Liver (tissue), 9 donors: ENCODE results near the gene SCPEP1. TPM values are rescaled to one million over a fixed set of nuclear protein-coding genes. Genes with fewer than 3 reads are reported as not detected.

ENCODE experiments used
- DNase-seq: peaks from one replicate; pipeline ENCODE4 v3.0.0-alpha.2; 2017; ENCODE audit warnings: low spot score
- H3K27ac ChIP-seq, 2 donors: one replicate each; pipeline ENCODE4 v1.7.0; 2013; ENCODE audit warnings: inconsistent platforms in 2 of 2, low read length in 2 of 2, control low read depth in 1 of 2, low read depth in 1 of 2, mild to moderate bottlenecking in 1 of 2
- H3K27me3 ChIP-seq, 4 donors: one replicate each; pipeline versions ENCODE4 v1.6.1 to v1.7.0; 2013; ENCODE audit warnings: low read length in 3 of 4, inconsistent platforms in 1 of 4, mild to moderate bottlenecking in 1 of 4, moderate library complexity in 1 of 4; ENCODE audit not compliant: control insufficient read depth in 4 of 4, insufficient read depth in 4 of 4
- H3K36me3 ChIP-seq, 4 donors: one replicate each; pipeline versions ENCODE4 v1.6.1 to v1.7.0; 2013; ENCODE audit warnings: low read length in 3 of 4, mild to moderate bottlenecking in 3 of 4, low read depth in 1 of 4, moderate library complexity in 1 of 4; ENCODE audit not compliant: control insufficient read depth in 4 of 4, insufficient read depth in 3 of 4
- H3K4me1 ChIP-seq, 4 donors: one replicate each; pipeline versions ENCODE4 v1.6.1 to v1.7.0; 2013; ENCODE audit warnings: low read length in 3 of 4, mild to moderate bottlenecking in 3 of 4, moderate library complexity in 1 of 4; ENCODE audit not compliant: control insufficient read depth in 4 of 4, insufficient read depth in 4 of 4
- H3K4me3 ChIP-seq, 3 donors: one replicate each; pipeline versions ENCODE4 v1.6.1 to v1.7.0; 2013; ENCODE audit warnings: low read length in 3 of 3, control low read depth in 1 of 3, low read depth in 1 of 3, mild to moderate bottlenecking in 1 of 3
- H3K9ac ChIP-seq, 2 donors: one replicate each; pipeline ENCODE4 v1.7.0; 2013; ENCODE audit warnings: low read length in 2 of 2, mild to moderate bottlenecking in 2 of 2, moderate library complexity in 2 of 2, control low read depth in 1 of 2, low read depth in 1 of 2
- H3K9me3 ChIP-seq, 4 donors: one replicate each; pipeline versions ENCODE4 v1.6.1 to v1.7.0; 2013; ENCODE audit warnings: low read length in 3 of 4; ENCODE audit not compliant: control insufficient read depth in 4 of 4
- EGR1 ChIP-seq, 2 donors: IDR thresholded peaks; 2 replicates each; pipeline ENCODE4 v1.6.1; 2016 to 2018; ENCODE audit warnings: antibody characterized with exemption in 2 of 2, low read depth in 2 of 2
- GABPA ChIP-seq, 2 donors: IDR thresholded peaks in 1 of 2; conservative IDR thresholded peaks in 1 of 2; 2 replicates each; pipeline ENCODE4 v1.6.1; 2016; ENCODE audit warnings: antibody characterized with exemption in 2 of 2, mild to moderate bottlenecking in 1 of 2, moderate library complexity in 1 of 2
- HNF4G ChIP-seq: IDR thresholded peaks from 2 replicates; pipeline ENCODE4 v1.6.1; 2016; ENCODE audit warnings: antibody characterized with exemption
- NR2F2 ChIP-seq: IDR thresholded peaks from 2 replicates; pipeline ENCODE4 v1.6.1; 2016; ENCODE audit warnings: antibody characterized with exemption
- RAD21 ChIP-seq, 2 donors: IDR thresholded peaks; 2 replicates each; pipeline ENCODE4 v1.6.1; 2016; ENCODE audit warnings: antibody characterized with exemption in 2 of 2, mild to moderate bottlenecking in 2 of 2
- RXRA ChIP-seq, 2 donors: IDR thresholded peaks; 2 replicates each; pipeline ENCODE4 v1.6.1; 2017 to 2018; ENCODE audit warnings: antibody characterized with exemption in 2 of 2, mild to moderate bottlenecking in 1 of 2
- SP1 ChIP-seq: IDR thresholded peaks from 2 replicates; pipeline ENCODE4 v1.6.1; 2018; ENCODE audit warnings: antibody characterized with exemption, mild to moderate bottlenecking
- TAF1 ChIP-seq: conservative IDR thresholded peaks from 2 replicates; pipeline ENCODE4 v1.6.1; 2016; ENCODE audit warnings: antibody characterized with exemption, mild to moderate bottlenecking
- YY1 ChIP-seq: IDR thresholded peaks from 2 replicates; pipeline ENCODE4 v1.6.1; 2016; ENCODE audit warnings: antibody characterized with exemption, mild to moderate bottlenecking
- WGBS: extraction: QIAGEN DNeasy Blood & Tissue Kit; methylation state at CpG from one replicate; pipeline ENCODE4 v1.1.7; 2013; 5-methylcytosine and 5-hydroxymethylcytosine counted together
- polyA plus RNA-seq, 2 donors: library from polyadenylated mRNA; stranded (reverse) in 1 of 2; unstranded in 1 of 2; fragments of 200-250 nt in 1 of 2; fragments of >200 nt in 1 of 2; fragmentation: Nextera tagmentation in 1 of 2; extraction: Ambion mirVana in 1 of 2; gene quantifications; one replicate each; pipeline versions ENCODE4 v1.2.1 to v1.2.3, GENCODE V29; 2013 to 2015
- total RNA-seq, 2 donors: library from RNA; depleted of rRNA; stranded (reverse); fragments of >200 nt; gene quantifications; one replicate each; pipeline ENCODE4 v1.2.3, GENCODE V29; 2014
- TF ChIP-seq, protein P1 (sequence below): fragments of 150-350 bp; IDR thresholded peaks from 2 replicates; pipeline ENCODE4 v1.5.1; 2017; ENCODE audit warnings: improper control_type of control experiment, low read depth, low read length; ENCODE audit not compliant: missing input control
- TF ChIP-seq, protein P2 (sequence below): IDR thresholded peaks from 2 replicates; pipeline ENCODE4 v1.6.1; 2016; ENCODE audit warnings: antibody characterized with exemption, mild to moderate bottlenecking
- TF ChIP-seq, protein P3 (sequence below): IDR thresholded peaks from 2 replicates; pipeline ENCODE4 v1.6.1; 2016; ENCODE audit warnings: antibody characterized with exemption
- TF ChIP-seq, protein P4 (sequence below): IDR thresholded peaks from 2 replicates; pipeline ENCODE4 v1.6.1; 2016; ENCODE audit warnings: antibody characterized with exemption
- donor health status: healthy.
- donor health status: healthy.
- donor health status: healthy.
- donor health status: healthy.
- donor health status: healthy.

SCPEP1 gene, protein sequence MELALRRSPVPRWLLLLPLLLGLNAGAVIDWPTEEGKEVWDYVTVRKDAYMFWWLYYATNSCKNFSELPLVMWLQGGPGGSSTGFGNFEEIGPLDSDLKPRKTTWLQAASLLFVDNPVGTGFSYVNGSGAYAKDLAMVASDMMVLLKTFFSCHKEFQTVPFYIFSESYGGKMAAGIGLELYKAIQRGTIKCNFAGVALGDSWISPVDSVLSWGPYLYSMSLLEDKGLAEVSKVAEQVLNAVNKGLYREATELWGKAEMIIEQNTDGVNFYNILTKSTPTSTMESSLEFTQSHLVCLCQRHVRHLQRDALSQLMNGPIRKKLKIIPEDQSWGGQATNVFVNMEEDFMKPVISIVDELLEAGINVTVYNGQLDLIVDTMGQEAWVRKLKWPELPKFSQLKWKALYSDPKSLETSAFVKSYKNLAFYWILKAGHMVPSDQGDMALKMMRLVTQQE
- total RNA-seq: 10 to 100 TPM; 15.7 to 29.3 TPM
- 10 to 100 TPM; 27.4 to 29.1 TPM for polyA plus RNA-seq

DNA sequence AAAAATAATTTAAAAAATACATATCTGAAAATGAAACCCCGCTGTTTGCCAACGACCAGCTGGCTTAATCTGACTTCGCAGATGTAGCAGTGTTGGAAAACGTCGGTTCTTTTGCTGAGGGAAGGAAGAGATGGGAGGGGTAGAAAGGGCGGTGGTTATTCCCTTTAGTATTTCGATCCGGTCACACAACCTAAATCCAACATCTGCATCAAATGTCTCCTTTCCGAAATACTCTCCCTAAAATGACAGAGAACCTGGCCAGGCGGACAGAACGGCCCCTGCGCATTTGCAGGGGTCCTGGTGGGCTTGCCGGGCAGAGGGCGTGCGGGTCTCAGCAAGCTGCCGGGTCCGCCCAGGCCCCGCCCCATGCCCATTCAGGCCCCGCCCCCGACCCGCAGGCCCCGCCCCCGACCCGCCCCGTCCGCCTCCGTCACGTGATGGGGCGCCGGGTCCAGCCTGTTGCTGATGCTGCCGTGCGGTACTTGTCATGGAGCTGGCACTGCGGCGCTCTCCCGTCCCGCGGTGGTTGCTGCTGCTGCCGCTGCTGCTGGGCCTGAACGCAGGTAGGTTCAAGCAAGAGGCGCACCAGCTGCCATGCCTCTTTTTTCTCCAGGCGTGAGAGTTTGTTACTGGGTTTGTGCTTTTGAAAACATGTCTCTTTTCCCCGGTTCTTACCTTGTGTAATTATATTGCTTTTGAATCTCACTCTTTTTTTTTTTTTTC is at the start of gene SCPEP1:
Gene SCPEP1, plus strand, starts transcription at position 459 of the 723 bp plus-strand sequence. Its CDS starts 29 bp downstream, at position 488.
- Histone ChIP-seq H3K36me3 (no peaks in the 10 kb centered on the region), H3K27ac (peak within 1 kb of the TSS; percentile 49 to 59), H3K4me3 (peak within 1 kb of the TSS; percentile 69 to 85 (median 77)), H3K9me3 (no peaks in the 10 kb centered on the region), H3K9ac (peak within 1 kb of the TSS; percentile 1 to 60), H3K4me1 (peaks cover 0 to 16% (median 11%) of the 10 kb centered on the region in 4 donors), H3K27me3 (no peaks in the 10 kb centered on the region)
- TF ChIP-seq, protein P1, sequence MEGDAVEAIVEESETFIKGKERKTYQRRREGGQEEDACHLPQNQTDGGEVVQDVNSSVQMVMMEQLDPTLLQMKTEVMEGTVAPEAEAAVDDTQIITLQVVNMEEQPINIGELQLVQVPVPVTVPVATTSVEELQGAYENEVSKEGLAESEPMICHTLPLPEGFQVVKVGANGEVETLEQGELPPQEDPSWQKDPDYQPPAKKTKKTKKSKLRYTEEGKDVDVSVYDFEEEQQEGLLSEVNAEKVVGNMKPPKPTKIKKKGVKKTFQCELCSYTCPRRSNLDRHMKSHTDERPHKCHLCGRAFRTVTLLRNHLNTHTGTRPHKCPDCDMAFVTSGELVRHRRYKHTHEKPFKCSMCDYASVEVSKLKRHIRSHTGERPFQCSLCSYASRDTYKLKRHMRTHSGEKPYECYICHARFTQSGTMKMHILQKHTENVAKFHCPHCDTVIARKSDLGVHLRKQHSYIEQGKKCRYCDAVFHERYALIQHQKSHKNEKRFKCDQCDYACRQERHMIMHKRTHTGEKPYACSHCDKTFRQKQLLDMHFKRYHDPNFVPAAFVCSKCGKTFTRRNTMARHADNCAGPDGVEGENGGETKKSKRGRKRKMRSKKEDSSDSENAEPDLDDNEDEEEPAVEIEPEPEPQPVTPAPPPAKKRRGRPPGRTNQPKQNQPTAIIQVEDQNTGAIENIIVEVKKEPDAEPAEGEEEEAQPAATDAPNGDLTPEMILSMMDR: no peak
- peak; percentile 42 for TF ChIP-seq TAF1
- TF ChIP-seq, protein P2, sequence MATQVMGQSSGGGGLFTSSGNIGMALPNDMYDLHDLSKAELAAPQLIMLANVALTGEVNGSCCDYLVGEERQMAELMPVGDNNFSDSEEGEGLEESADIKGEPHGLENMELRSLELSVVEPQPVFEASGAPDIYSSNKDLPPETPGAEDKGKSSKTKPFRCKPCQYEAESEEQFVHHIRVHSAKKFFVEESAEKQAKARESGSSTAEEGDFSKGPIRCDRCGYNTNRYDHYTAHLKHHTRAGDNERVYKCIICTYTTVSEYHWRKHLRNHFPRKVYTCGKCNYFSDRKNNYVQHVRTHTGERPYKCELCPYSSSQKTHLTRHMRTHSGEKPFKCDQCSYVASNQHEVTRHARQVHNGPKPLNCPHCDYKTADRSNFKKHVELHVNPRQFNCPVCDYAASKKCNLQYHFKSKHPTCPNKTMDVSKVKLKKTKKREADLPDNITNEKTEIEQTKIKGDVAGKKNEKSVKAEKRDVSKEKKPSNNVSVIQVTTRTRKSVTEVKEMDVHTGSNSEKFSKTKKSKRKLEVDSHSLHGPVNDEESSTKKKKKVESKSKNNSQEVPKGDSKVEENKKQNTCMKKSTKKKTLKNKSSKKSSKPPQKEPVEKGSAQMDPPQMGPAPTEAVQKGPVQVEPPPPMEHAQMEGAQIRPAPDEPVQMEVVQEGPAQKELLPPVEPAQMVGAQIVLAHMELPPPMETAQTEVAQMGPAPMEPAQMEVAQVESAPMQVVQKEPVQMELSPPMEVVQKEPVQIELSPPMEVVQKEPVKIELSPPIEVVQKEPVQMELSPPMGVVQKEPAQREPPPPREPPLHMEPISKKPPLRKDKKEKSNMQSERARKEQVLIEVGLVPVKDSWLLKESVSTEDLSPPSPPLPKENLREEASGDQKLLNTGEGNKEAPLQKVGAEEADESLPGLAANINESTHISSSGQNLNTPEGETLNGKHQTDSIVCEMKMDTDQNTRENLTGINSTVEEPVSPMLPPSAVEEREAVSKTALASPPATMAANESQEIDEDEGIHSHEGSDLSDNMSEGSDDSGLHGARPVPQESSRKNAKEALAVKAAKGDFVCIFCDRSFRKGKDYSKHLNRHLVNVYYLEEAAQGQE: peak; percentile 36
- TF ChIP-seq YY1: peak; percentile 61
- under 1% methylated on average over 42 of the region's 42 CpGs for WGBS
- peak; percentile 96 for DNase-seq

DNA sequence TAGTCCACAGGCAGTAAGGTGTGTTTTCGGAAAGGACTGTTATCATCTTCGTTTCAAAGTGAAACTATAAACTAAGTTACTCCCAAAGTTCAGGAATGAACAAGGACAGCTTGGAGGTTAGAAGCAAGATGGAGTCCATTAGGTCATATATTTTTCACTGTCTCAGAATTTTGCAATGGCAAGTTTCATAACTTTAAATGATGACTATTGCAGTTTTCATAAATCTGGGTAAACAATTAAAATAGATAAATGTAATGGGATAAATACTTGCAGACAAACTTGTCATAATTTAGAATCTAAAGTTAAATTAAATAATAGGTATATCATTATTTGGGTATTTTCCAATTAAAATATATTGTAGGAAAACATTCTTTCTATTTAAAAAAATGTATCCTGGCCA is 49.3 kb upstream of the SCPEP1 start:
- WGBS: 96% methylated on average over 2 of the region's 2 CpGs
- Histone ChIP-seq H3K9ac (no peak overlapping the region), H3K27me3 (no peaks in the 10 kb centered on the region), H3K4me3 (no peak overlapping the region), H3K27ac (no peak overlapping the region), H3K4me1 (peaks cover 0 to 6% (median 5%) of the 10 kb centered on the region in 4 donors), H3K36me3 (no peaks in the 10 kb centered on the region), H3K9me3 (no peaks in the 10 kb centered on the region)
- DNase-seq: no peak
- TF ChIP-seq SP1: no peak
- TF ChIP-seq, protein P3, sequence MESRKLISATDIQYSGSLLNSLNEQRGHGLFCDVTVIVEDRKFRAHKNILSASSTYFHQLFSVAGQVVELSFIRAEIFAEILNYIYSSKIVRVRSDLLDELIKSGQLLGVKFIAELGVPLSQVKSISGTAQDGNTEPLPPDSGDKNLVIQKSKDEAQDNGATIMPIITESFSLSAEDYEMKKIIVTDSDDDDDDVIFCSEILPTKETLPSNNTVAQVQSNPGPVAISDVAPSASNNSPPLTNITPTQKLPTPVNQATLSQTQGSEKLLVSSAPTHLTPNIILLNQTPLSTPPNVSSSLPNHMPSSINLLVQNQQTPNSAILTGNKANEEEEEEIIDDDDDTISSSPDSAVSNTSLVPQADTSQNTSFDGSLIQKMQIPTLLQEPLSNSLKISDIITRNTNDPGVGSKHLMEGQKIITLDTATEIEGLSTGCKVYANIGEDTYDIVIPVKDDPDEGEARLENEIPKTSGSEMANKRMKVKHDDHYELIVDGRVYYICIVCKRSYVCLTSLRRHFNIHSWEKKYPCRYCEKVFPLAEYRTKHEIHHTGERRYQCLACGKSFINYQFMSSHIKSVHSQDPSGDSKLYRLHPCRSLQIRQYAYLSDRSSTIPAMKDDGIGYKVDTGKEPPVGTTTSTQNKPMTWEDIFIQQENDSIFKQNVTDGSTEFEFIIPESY: no peak
- TF ChIP-seq YY1: no peak
- no peak for TF ChIP-seq TAF1
- no peak for TF ChIP-seq HNF4G
- no peak for TF ChIP-seq RAD21 (IDR thresholded peaks at IDR 0.05)
- no peak for TF ChIP-seq EGR1 (IDR thresholded peaks at IDR 0.05; ENCODE audit: low read depth in 2 of 2)
- no peak for TF ChIP-seq NR2F2
- TF ChIP-seq, protein P1: no peak
- TF ChIP-seq, protein P4, sequence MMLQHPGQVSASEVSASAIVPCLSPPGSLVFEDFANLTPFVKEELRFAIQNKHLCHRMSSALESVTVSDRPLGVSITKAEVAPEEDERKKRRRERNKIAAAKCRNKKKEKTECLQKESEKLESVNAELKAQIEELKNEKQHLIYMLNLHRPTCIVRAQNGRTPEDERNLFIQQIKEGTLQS: no peak
- no peak for TF ChIP-seq GABPA (IDR thresholded peaks at IDR 0.05 in 1 of 2, conservative IDR thresholded peaks at IDR 0.05 in 1 of 2)
- TF ChIP-seq RXRA (IDR thresholded peaks at IDR 0.05): no peak
- TF ChIP-seq, protein P2: no peak
